ENCODE measurements around the gene MYL12A. TPM values are rescaled to one million over a fixed set of nuclear protein-coding genes. Genes with fewer than 3 reads are reported as not detected.
"Not testable (repeated sequence)": the region's sequence is repeated elsewhere in the genome, so short reads cannot be mapped to it uniquely, and the experiment has no call there.

The MYL12A gene
- total RNA-seq, 4 donors from 2014 or later: 526 to 2,307 (median 1,474) TPM

- no peaks in the 10 kb centered on the region for H3K9me3 ChIP-seq
- in situ Hi-C loops (cut with MboI; ENCODE audit: low sequenced_read_pairs in 4 of 4): loop anchor here in 1 of 4 donors (25.0 kb wide), 1 partner anchor 707 kb away; the partner anchor contains the start of genes METTL4 and NDC80
- H3K27ac ChIP-seq: peak overlapping the region in 1 of 4 donors; percentile 4
- no peak overlapping the region for H3K4me3 ChIP-seq
- H3K36me3 ChIP-seq: peaks cover 0 to 20% of the 10 kb centered on the region in 2 donors
- DNase-seq (no peak), ATAC-seq (no peak)
- intact Hi-C loops (cut with DNase I; ENCODE audit: low total_unique reads): no loop called here
- TF ChIP-seq POLR2A (IDR thresholded peaks at IDR 0.05): no peak
- TF ChIP-seq, protein P1, sequence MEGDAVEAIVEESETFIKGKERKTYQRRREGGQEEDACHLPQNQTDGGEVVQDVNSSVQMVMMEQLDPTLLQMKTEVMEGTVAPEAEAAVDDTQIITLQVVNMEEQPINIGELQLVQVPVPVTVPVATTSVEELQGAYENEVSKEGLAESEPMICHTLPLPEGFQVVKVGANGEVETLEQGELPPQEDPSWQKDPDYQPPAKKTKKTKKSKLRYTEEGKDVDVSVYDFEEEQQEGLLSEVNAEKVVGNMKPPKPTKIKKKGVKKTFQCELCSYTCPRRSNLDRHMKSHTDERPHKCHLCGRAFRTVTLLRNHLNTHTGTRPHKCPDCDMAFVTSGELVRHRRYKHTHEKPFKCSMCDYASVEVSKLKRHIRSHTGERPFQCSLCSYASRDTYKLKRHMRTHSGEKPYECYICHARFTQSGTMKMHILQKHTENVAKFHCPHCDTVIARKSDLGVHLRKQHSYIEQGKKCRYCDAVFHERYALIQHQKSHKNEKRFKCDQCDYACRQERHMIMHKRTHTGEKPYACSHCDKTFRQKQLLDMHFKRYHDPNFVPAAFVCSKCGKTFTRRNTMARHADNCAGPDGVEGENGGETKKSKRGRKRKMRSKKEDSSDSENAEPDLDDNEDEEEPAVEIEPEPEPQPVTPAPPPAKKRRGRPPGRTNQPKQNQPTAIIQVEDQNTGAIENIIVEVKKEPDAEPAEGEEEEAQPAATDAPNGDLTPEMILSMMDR (IDR thresholded peaks at IDR 0.05 in 4 of 5, conservative IDR thresholded peaks at IDR 0.05 in 1 of 5): no peak
- no peaks in the 10 kb centered on the region for H3K27me3 ChIP-seq
- peaks cover 55 to 60% of the 10 kb centered on the region in 2 donors for H3K4me1 ChIP-seq
Measured at GRCh38 chr18:3269241-3269913, 21.8 kb downstream of the MYL12A start.

GRCh38 chr18:3269914-3270299 is 22.3 kb downstream of the MYL12A start:
- Histone ChIP-seq H3K27ac (no peak overlapping the region), H3K9me3 (no peaks in the 10 kb centered on the region), H3K27me3 (no peaks in the 10 kb centered on the region), H3K4me3 (no peak overlapping the region), H3K4me1 (peaks cover 50 to 55% of the 10 kb centered on the region in 2 donors), H3K36me3 (peaks cover 0 to 25% of the 10 kb centered on the region in 2 donors)
- ATAC-seq: no peak
- TF ChIP-seq POLR2A (IDR thresholded peaks at IDR 0.05): no peak
- TF ChIP-seq, protein P1 (IDR thresholded peaks at IDR 0.05 in 4 of 5, conservative IDR thresholded peaks at IDR 0.05 in 1 of 5): no peak
- in situ Hi-C loops (cut with MboI; ENCODE audit: low sequenced_read_pairs in 4 of 4): loop anchor here in 1 of 4 donors (25.0 kb wide), 1 partner anchor 708 kb away; the partner anchor contains the start of genes METTL4 and NDC80
- intact Hi-C loops (cut with DNase I; ENCODE audit: low total_unique reads): no loop called here
- no peak for DNase-seq

DNA sequence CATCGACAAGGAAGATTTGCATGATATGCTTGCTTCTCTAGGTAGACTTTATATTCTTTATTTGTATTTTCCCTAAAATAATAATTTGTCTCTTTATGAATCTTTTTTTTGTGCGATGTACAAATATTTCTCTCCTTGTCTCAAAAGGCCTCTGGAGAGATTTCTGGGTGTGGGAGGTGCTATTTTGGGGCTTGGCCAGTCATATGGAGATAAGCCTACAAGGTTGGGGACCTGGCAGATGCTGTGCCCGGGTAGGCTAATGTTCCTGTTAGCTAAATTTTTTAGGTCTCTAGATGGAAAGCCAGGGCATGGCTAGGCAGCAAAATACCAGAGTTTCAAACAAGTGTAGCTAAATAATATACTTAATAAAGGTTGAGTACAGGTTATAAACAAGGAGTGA is 25.4 kb downstream of the MYL12A start:
- in situ Hi-C loops (cut with MboI; ENCODE audit: low sequenced_read_pairs in 4 of 4): loop anchor here in 1 of 4 donors (25.0 kb wide), 1 partner anchor 711 kb away; the partner anchor contains the start of genes METTL4 and NDC80
- H3K4me3 ChIP-seq: no peak overlapping the region
- intact Hi-C loops (cut with DNase I; ENCODE audit: low total_unique reads): no loop called here
- TF ChIP-seq POLR2A (IDR thresholded peaks at IDR 0.05): no peak
- TF ChIP-seq, protein P1 (IDR thresholded peaks at IDR 0.05 in 4 of 5, conservative IDR thresholded peaks at IDR 0.05 in 1 of 5): no peak
- H3K36me3 ChIP-seq: peaks cover 0 to 52% of the 10 kb centered on the region in 2 donors
- no peaks in the 10 kb centered on the region for H3K27me3 ChIP-seq
- H3K27ac ChIP-seq: no peak overlapping the region
- DNase-seq (no peak), ATAC-seq (no peak)
- H3K9me3 ChIP-seq: no peaks in the 10 kb centered on the region
- H3K4me1 ChIP-seq: peaks cover 19 to 25% of the 10 kb centered on the region in 2 donors

GRCh38 chr18:3277643-3278213 is 30.1 kb downstream of the MYL12A start:
- H3K27me3 ChIP-seq; H3K4me1 ChIP-seq; H3K4me3 ChIP-seq; in situ Hi-C loops (cut with MboI; ENCODE audit: low sequenced_read_pairs in 4 of 4); DNase-seq; H3K9me3 ChIP-seq; ATAC-seq; intact Hi-C loops (cut with DNase I; ENCODE audit: low total_unique reads); H3K27ac ChIP-seq: not testable (repeated sequence)
- H3K36me3 ChIP-seq: peaks cover 0 to 56% of the 10 kb centered on the region in 2 donors
